Duodenal mucosa (tissue), 2 donors: ENCODE measurements around the gene CD81.

Source experiments
- H3K27ac ChIP-seq: one replicate; pipeline ENCODE4 v1.7.0; 2013; ENCODE audit warnings: low read depth, low read length
- H3K27me3 ChIP-seq, 2 donors: one replicate each; pipeline ENCODE4 v1.7.0; 2013; ENCODE audit warnings: low read length in 2 of 2, control low read depth in 1 of 2; ENCODE audit not compliant: insufficient read depth in 2 of 2, control insufficient read depth in 1 of 2
- H3K36me3 ChIP-seq, 2 donors: one replicate each; pipeline ENCODE4 v1.7.0; 2013; ENCODE audit warnings: low read length in 2 of 2, control low read depth in 1 of 2; ENCODE audit not compliant: insufficient read depth in 2 of 2, control insufficient read depth in 1 of 2
- H3K4me1 ChIP-seq, 2 donors: one replicate each; pipeline ENCODE4 v1.7.0; 2013; ENCODE audit warnings: low read length in 2 of 2, control low read depth in 1 of 2; ENCODE audit not compliant: insufficient read depth in 2 of 2, control insufficient read depth in 1 of 2
- H3K4me3 ChIP-seq, 2 donors: one replicate each; pipeline ENCODE4 v1.7.0; 2013; ENCODE audit warnings: low read length in 2 of 2, low read depth in 1 of 2
- H3K9ac ChIP-seq, 2 donors: one replicate each; pipeline ENCODE4 v1.7.0; 2013; ENCODE audit warnings: low read length in 2 of 2, low read depth in 1 of 2
- H3K9me3 ChIP-seq, 2 donors: one replicate each; pipeline ENCODE4 v1.7.0; 2013; ENCODE audit warnings: low read length in 2 of 2, control low read depth in 1 of 2; ENCODE audit not compliant: control insufficient read depth in 1 of 2

The CD81 gene

GRCh38 chr11:2404735-2405196 is 27.7 kb downstream of the CD81 start:
- Histone ChIP-seq H3K9ac (no peak overlapping the region), H3K27me3 (peaks cover 12 to 20% of the 10 kb centered on the region in 2 donors), H3K4me1 (peaks cover 12 to 14% of the 10 kb centered on the region in 2 donors), H3K9me3 (no peaks in the 10 kb centered on the region), H3K27ac (no peak overlapping the region), H3K36me3 (peaks cover 11 to 16% of the 10 kb centered on the region in 2 donors), H3K4me3 (no peak overlapping the region)

GRCh38 chr11:2406451-2406850 is 29.3 kb downstream of the CD81 start:
- peaks cover 12 to 21% of the 10 kb centered on the region in 2 donors for H3K27me3 ChIP-seq
- no peak overlapping the region for H3K4me3 ChIP-seq

GRCh38 chr11:2406878-2407410 is 29.8 kb downstream of the CD81 start:
- Histone ChIP-seq H3K9me3 (no peaks in the 10 kb centered on the region), H3K27me3 (peaks cover 12 to 21% of the 10 kb centered on the region in 2 donors), H3K27ac (no peak overlapping the region), H3K4me1 (peaks cover 4 to 5% of the 10 kb centered on the region in 2 donors), H3K9ac (no peak overlapping the region), H3K4me3 (no peak overlapping the region), H3K36me3 (peaks cover 10 to 16% of the 10 kb centered on the region in 2 donors)

More at GRCh38 chr11:2406451-2406850, 29.3 kb downstream of the CD81 start:
- H3K4me1 ChIP-seq = peaks cover 9 to 10% of the 10 kb centered on the region in 2 donors
- no peaks in the 10 kb centered on the region for H3K9me3 ChIP-seq
- peaks cover 11 to 16% of the 10 kb centered on the region in 2 donors for H3K36me3 ChIP-seq
- no peak overlapping the region for H3K9ac ChIP-seq
- no peak overlapping the region for H3K27ac ChIP-seq

- Histone ChIP-seq H3K4me1 (no peaks in the 10 kb centered on the region), H3K27ac (no peak overlapping the region)
Measured at GRCh38 chr11:2408671-2409070, 31.6 kb downstream of the CD81 start.

GRCh38 chr11:2409126-2409525 is 32.0 kb downstream of the CD81 start:
- no peak overlapping the region for H3K27ac ChIP-seq
- H3K9ac ChIP-seq = no peak overlapping the region
- no peaks in the 10 kb centered on the region for H3K36me3 ChIP-seq

More at GRCh38 chr11:2408671-2409070, 31.6 kb downstream of the CD81 start:
- H3K27me3 ChIP-seq = peaks cover 12 to 21% of the 10 kb centered on the region in 2 donors
- no peaks in the 10 kb centered on the region for H3K9me3 ChIP-seq
- H3K9ac ChIP-seq = no peak overlapping the region
- peaks cover 0 to 3% of the 10 kb centered on the region in 2 donors for H3K36me3 ChIP-seq
- no peak overlapping the region for H3K4me3 ChIP-seq

GRCh38 chr11:2409611-2410468 is 32.7 kb downstream of the CD81 start:
- peaks cover 12 to 21% of the 10 kb centered on the region in 2 donors for H3K27me3 ChIP-seq
- no peak overlapping the region for H3K27ac ChIP-seq
- no peaks in the 10 kb centered on the region for H3K36me3 ChIP-seq
- no peaks in the 10 kb centered on the region for H3K4me1 ChIP-seq
- no peaks in the 10 kb centered on the region for H3K9me3 ChIP-seq
- no peak overlapping the region for H3K9ac ChIP-seq
- no peak overlapping the region for H3K4me3 ChIP-seq

More at GRCh38 chr11:2409126-2409525, 32.0 kb downstream of the CD81 start:
- H3K27me3 ChIP-seq = peaks cover 12 to 21% of the 10 kb centered on the region in 2 donors
- no peaks in the 10 kb centered on the region for H3K4me1 ChIP-seq
- no peaks in the 10 kb centered on the region for H3K9me3 ChIP-seq
- no peak overlapping the region for H3K4me3 ChIP-seq

GRCh38 chr11:2410616-2411015 is 33.5 kb downstream of the CD81 start:
- Histone ChIP-seq H3K4me3 (no peak overlapping the region), H3K36me3 (no peaks in the 10 kb centered on the region), H3K27ac (no peak overlapping the region), H3K27me3 (peaks cover 12 to 21% of the 10 kb centered on the region in 2 donors), H3K9me3 (no peaks in the 10 kb centered on the region), H3K4me1 (no peaks in the 10 kb centered on the region), H3K9ac (no peak overlapping the region)

GRCh38 chr11:2411446-2412305 is 34.6 kb downstream of the CD81 start:
- H3K27ac ChIP-seq = no peak overlapping the region
- H3K4me3 ChIP-seq = no peak overlapping the region
- H3K27me3 ChIP-seq = peaks cover 12 to 21% of the 10 kb centered on the region in 2 donors
- H3K36me3 ChIP-seq = no peaks in the 10 kb centered on the region
- H3K4me1 ChIP-seq = no peaks in the 10 kb centered on the region
- no peaks in the 10 kb centered on the region for H3K9me3 ChIP-seq
- H3K9ac ChIP-seq = no peak overlapping the region

- Histone ChIP-seq H3K27me3 (peaks cover 11 to 19% of the 10 kb centered on the region in 2 donors), H3K9ac (no peak overlapping the region), H3K4me1 (no peaks in the 10 kb centered on the region), H3K36me3 (no peaks in the 10 kb centered on the region), H3K9me3 (no peaks in the 10 kb centered on the region), H3K4me3 (no peak overlapping the region), H3K27ac (no peak overlapping the region)
Measured at GRCh38 chr11:2412323-2412722, 35.2 kb downstream of the CD81 start.
